HCT116 (cell line): ENCODE measurements around the gene ABTB2.

Experiments
- CEBPB ChIP-seq: IDR thresholded peaks from 2 replicates; pipeline ENCODE4 v1.6.1; 2012; ENCODE audit warnings: low read depth
- CTCF ChIP-seq, 3 experiments: fragments of 200-600 bp in 1 of 3; sonication (generic) in 1 of 3; IDR thresholded peaks in 2 of 3; conservative IDR thresholded peaks in 1 of 3; 2 replicates each; pipeline ENCODE4 v1.5.1; 2012 to 2017; ENCODE audit warnings: low read depth in 2 of 3, low read length in 2 of 3, antibody characterized with exemption in 1 of 3, borderline replicate concordance in 1 of 3, control low read depth in 1 of 3, mild to moderate bottlenecking in 1 of 3, mixed read lengths in 1 of 3, mixed run types in 1 of 3, moderate library complexity in 1 of 3; ENCODE audit not compliant: insufficient read depth in 1 of 3
- ELF1 ChIP-seq: IDR thresholded peaks from 2 replicates; pipeline ENCODE4 v1.6.1; 2012; ENCODE audit warnings: low read depth, borderline replicate concordance
- EZH2 ChIP-seq: fragments of 200-600 bp; sonication (generic); IDR thresholded peaks from 2 replicates; pipeline ENCODE4 v1.6.1; 2017; ENCODE audit warnings: antibody characterized with exemption, mixed run types
- POLR2A ChIP-seq: IDR thresholded peaks from 2 replicates; pipeline ENCODE4 v1.7.0; 2011; ENCODE audit warnings: borderline replicate concordance; ENCODE audit not compliant: insufficient read depth, insufficient read length; ENCODE audit errors: extremely low read depth
- POLR2AphosphoS5 ChIP-seq: IDR thresholded peaks from 2 replicates; pipeline ENCODE4 v1.6.1; 2011; ENCODE audit warnings: mild to moderate bottlenecking, low read depth, low read length, moderate library complexity
- RAD21 ChIP-seq: IDR thresholded peaks from 2 replicates; pipeline ENCODE4 v1.6.1; 2012; ENCODE audit warnings: low read depth, mild to moderate bottlenecking
- REST ChIP-seq: IDR thresholded peaks from 2 replicates; pipeline ENCODE4 v1.6.1; 2012; ENCODE audit warnings: low read depth

GRCh38 chr11:34278693-34279297 is 79.0 kb downstream of the ABTB2 start:
- TF ChIP-seq CTCF (IDR thresholded peaks at IDR 0.05 in 2 of 3, conservative IDR thresholded peaks at IDR 0.05 in 1 of 3; ENCODE audit: borderline replicate concordance in 1 of 3, insufficient read depth in 1 of 3, low read depth in 2 of 3, low read length in 2 of 3) = no peak
- no peak for TF ChIP-seq REST
- no peak for TF ChIP-seq ELF1
- no peak for TF ChIP-seq POLR2AphosphoS5
- no peak for TF ChIP-seq RAD21
- no peak for TF ChIP-seq EZH2
- no peak for TF ChIP-seq POLR2A
- no peak for TF ChIP-seq CEBPB
